NCI-H2107 treated with DMSO at 0.1 percent for 48 hours (cell line): ENCODE measurements around the gene MRPL16.

ENCODE experiments used
- DNase-seq: peaks from one replicate; lab custom pipeline; 2025; ENCODE audit not compliant: unreplicated experiment; lab: John Stamatoyannopoulos, UW

MRPL16 gene

GRCh38 chr11:59776210-59777066 lies 34.1 kb downstream of the MRPL16 start:
- no peak for DNase-seq

GRCh38 chr11:59773083-59773440 lies 37.5 kb downstream of the MRPL16 start:
- DNase-seq = no peak

- no peak for DNase-seq
Measured at GRCh38 chr11:59771605-59772004, 39.0 kb downstream of the MRPL16 start.

DNA sequence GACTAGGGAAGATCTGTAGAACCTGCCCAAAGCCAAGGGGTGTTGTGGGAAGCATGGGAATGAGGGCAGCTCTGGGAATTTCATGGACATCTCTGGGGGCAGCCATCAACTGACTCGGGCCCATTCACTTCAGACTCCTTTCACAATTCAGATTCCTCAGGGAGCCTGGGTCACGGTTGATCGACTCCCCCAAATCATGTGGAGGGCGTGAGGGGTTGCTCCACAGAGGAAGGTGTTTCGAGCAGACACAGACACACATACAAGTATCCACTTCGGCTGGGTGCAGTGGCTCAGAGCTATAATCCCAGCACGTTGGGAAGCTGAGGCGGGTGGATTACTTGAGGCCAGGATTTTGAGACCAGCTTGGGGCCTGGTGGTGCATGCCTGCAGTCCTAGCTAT lies 39.7 kb downstream of the MRPL16 start:
- DNase-seq = no peak

DNA sequence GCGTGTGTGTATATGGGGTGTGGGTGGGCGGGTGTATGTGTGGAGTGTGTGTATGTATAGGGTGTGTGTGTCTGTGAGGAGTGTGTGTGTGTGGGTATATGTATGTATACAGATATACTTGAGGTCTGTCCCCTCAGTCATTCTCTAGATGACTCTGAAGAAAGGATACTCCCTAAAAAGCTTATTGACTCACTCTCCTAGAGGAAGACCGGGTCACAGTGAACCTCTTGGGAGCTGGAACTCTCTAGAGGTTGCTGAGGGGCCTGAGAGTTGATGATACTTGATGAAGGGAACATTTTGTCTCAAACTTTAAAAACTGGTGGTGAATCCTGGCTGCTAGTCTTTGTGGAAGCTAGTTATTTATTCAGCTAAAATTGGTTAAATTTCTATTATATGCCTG lies 40.3 kb downstream of the MRPL16 start:
- DNase-seq = no peak

DNA sequence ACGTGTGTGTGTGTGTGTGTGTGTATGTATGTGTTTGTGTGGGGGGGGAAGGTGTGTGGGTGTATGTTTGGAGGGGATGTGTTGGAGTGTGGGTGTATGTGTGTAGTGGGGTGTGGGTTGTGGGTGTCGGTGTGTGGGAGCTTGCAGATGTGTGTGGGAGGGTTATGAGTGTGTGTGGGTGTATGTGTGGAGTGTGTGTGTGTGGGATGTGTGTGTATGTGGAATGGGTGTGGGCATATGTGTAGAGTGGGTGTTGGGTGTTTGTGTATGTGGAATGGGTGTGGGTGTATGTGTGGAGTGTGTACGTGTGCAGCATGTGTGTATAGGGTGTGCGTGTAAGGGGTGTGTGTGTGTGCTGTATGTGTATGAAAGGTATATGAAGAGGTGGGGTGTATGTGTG lies 40.8 kb downstream of the MRPL16 start:
- no peak for DNase-seq

GRCh38 chr11:59769111-59769510 lies 41.5 kb downstream of the MRPL16 start:
- DNase-seq = no peak

DNA sequence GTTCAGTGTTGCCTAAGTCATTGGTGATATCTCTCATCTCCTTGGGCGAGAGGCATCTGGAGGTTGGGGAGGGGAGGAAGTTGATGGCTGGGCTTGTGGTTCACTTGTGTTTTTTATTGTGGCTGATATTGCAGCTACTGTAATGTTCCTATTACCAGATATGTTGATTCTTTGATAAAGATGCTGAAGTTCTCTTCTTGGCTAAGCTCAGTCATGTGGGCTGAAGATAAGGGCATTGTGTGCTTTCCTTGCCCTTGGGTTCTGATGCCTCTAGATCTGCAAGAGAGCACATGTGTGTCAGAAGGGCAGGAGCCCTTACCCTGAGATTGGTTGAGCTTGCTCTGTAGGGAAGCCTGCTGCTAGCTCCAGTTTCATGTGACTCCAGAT lies 43.4 kb downstream of the MRPL16 start:
- DNase-seq = no peak

DNA sequence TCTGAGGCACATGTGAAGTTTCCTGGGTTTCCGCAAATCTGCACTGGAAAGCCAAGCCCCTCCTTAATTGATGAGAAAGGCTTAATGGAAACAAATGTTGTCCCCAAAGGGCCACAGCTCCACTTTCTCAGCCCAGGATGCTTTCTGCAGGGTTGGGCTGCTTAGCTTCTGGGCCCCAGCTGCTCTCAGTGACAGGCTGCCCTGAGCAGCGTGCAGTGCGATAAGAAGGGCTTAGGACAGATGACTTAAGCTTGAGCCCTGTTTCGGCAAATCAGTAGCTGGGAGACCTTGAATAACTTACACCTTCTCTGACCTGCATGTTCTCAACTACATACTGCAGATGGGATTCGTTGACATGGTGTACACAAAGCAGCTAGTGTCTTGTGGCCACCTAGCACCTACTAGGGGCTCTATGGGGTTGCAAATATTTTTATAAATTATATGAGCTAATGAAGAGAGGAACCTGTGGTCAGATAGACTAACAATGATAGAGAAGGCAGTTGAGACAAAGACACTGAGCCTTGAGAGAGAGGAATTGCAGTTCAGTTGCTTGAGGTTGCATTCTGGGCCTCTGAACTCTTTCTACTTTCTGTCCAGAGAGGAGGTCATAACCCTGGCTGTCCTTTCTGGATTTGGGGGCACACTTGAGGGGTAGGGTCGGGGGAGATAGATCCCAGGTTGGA lies 43.9 kb downstream of the MRPL16 start:
- no peak for DNase-seq

GRCh38 chr11:59765068-59765735 lies 45.4 kb downstream of the MRPL16 start:
- DNase-seq = no peak

DNA sequence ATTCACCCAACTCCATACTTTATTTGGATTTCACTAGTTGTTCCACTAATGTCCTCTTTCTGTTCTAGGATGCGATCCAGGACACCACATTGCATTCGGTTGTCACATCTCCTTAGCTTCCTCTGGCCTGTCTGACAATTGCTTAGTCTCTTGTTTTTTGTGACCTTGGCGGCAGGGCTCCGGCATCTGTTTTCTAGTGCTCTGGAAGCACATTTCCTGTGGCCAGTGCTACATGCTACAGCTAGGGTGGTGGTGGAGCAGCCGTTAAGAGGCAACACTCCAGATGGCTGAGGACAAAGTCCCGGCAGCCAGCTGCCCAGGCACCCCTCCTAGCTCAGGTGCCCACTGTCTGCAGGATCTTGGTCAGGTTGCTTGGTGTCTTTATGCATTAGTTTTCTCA lies 48.6 kb downstream of the MRPL16 start:
- no peak for DNase-seq

- no peak for DNase-seq
Measured at GRCh38 chr11:59760771-59761170, 49.8 kb downstream of the MRPL16 start.

DNA sequence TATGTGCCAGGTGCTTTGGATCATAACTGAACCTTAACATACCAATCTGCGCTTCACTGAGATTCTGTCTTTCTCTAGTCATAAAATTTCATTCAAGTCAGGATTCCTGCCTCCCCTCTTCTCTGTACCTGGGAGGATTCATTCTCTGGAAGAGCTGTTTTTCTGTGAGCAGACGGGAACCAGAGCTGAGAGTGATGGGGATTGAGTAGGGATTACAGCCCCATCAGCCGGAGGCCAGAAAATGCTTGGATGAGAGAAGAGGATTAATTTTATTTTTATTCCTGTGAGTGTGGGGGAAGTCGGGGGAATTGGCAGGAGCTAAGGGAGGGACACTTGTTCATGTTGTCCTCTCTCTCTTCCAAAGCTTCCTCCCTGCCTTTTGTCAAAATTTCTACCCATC lies 50.7 kb downstream of the MRPL16 start:
- DNase-seq = no peak

- DNase-seq = no peak
Measured at GRCh38 chr11:59758401-59759037, 52.1 kb downstream of the MRPL16 start.

DNA sequence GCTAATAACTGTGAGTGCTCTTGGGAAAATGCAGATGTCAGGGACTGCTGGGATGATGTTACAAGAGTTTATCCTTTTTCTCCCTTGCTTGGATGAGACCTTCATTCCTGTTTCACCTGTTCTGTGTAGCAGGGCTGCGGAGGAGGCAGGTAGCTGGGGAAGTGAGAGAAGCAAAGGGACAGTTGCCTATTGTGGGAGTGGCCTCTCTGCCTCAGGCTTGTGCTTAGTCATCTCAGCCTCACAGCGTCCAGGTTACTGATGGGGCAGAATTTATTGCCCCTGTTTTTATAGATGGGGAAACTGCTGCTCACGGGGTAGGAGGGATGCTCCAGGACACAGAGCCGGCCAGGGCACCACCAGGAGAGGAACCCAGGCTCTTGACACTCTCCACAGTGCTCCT lies 53.7 kb downstream of the MRPL16 start:
- DNase-seq = no peak

DNA sequence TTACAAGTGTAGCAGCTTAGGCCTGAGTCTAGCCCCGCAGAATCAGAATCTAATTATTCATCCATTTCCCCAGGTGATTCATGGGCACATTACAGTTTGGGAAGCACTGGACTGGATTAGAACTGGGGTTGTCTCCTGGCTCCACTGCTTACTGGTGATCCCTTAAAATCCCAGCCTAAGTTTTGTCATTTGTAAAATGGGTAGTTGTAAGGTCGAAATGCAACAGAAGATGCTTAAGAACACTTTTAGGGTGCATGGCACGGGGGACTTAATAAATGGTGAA lies 54.1 kb downstream of the MRPL16 start:
- no peak for DNase-seq
